A549 (cell line): ENCODE data around the gene CCL24.

Experiments
- EP300 ChIP-seq, 2 experiments: fragments of >200 bp; sonication (Bioruptor Twin); formaldehyde crosslinking; IDR thresholded peaks; 2 replicates in 1 of 2; 3 replicates in 1 of 2; pipeline ENCODE4 v1.6.1; 2016 to 2017
- JUNB ChIP-seq: fragments of >200 bp; sonication (Bioruptor Twin); formaldehyde crosslinking; IDR thresholded peaks from 2 replicates; pipeline ENCODE4 v1.6.1; 2016
- MAFK ChIP-seq: fragments of 450-650 bp; IDR thresholded peaks from 2 replicates; pipeline ENCODE4 v1.6.1; 2014; ENCODE audit not compliant: partially characterized antibody
- NFE2L2 ChIP-seq: fragments of 150-350 bp; conservative IDR thresholded peaks from 2 replicates; pipeline ENCODE4 v1.6.1; 2014; ENCODE audit warnings: low read length
- POLR2A ChIP-seq: IDR thresholded peaks from 2 replicates; pipeline ENCODE4 v1.6.1; 2012; ENCODE audit warnings: mild to moderate bottlenecking, low read length
- RAD21 ChIP-seq, 2 experiments: fragments of >200 bp in 1 of 2; sonication (Bioruptor Twin) in 1 of 2; formaldehyde crosslinking in 1 of 2; IDR thresholded peaks in 1 of 2; conservative IDR thresholded peaks in 1 of 2; 2 replicates in 1 of 2; 3 replicates in 1 of 2; pipeline ENCODE4 v1.6.1; 2012 to 2018; ENCODE audit warnings: inconsistent platforms in 1 of 2
- RFX5 ChIP-seq: fragments of 450-650 bp; IDR thresholded peaks from 2 replicates; pipeline ENCODE4 v1.7.1; 2014; ENCODE audit warnings: antibody characterized with exemption, mild to moderate bottlenecking, moderate library complexity
- TP53 ChIP-seq: fragments of 250-450 bp; sonication (Bioruptor Pico); IDR thresholded peaks from 2 replicates; pipeline ENCODE4 v1.5.0; 2021; ENCODE audit warnings: mild to moderate bottlenecking, moderate library complexity
- TF ChIP-seq, protein P1 (sequence below): fragments of >200 bp; sonication (Bioruptor Twin); formaldehyde crosslinking; IDR thresholded peaks from 3 replicates; pipeline ENCODE4 v1.5.1; 2016

DNA sequence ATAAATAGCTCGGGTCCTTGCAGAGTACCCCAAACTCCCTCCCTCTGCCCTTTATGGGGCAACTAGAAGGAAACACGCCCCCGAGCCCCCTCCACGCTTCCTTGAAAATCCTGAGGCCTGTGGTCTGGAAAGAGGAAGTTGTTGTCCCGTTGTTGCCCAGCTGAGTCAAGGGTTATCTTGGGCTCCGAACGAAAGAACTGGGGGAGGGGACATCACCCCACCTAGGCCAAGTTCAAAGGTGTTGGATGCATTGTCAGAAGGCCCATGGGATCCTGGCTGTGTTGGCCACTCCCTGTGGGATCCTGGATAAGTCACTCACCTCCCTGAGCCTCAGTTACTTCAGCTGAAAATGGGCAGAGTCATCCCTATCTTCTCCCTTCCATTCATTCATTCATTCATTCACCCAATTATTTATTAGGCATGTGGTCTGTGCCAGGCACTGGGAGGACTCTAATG lies at the start of gene CCL24:
- TF ChIP-seq, protein P1, sequence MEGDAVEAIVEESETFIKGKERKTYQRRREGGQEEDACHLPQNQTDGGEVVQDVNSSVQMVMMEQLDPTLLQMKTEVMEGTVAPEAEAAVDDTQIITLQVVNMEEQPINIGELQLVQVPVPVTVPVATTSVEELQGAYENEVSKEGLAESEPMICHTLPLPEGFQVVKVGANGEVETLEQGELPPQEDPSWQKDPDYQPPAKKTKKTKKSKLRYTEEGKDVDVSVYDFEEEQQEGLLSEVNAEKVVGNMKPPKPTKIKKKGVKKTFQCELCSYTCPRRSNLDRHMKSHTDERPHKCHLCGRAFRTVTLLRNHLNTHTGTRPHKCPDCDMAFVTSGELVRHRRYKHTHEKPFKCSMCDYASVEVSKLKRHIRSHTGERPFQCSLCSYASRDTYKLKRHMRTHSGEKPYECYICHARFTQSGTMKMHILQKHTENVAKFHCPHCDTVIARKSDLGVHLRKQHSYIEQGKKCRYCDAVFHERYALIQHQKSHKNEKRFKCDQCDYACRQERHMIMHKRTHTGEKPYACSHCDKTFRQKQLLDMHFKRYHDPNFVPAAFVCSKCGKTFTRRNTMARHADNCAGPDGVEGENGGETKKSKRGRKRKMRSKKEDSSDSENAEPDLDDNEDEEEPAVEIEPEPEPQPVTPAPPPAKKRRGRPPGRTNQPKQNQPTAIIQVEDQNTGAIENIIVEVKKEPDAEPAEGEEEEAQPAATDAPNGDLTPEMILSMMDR = no peak
- no peak for TF ChIP-seq RAD21 (conservative IDR thresholded peaks at IDR 0.05 in 1 of 2, IDR thresholded peaks at IDR 0.05 in 1 of 2)
- no peak for TF ChIP-seq JUNB
- TF ChIP-seq RFX5 = no peak
- no peak for TF ChIP-seq POLR2A
- TF ChIP-seq MAFK = no peak
- TF ChIP-seq TP53 = no peak
- TF ChIP-seq NFE2L2 = no peak
- TF ChIP-seq EP300 (IDR thresholded peaks at IDR 0.05) = no peak
